IPS-20b (cell line): ENCODE results near the gene FDX2.

Experiments
- H3K27ac ChIP-seq: one replicate; pipeline ENCODE4 v1.5.1; 2013; ENCODE audit warnings: low read length
- H3K27me3 ChIP-seq: 2 replicates; pipeline ENCODE4 v1.6.1; 2013; ENCODE audit warnings: mild to moderate bottlenecking, low read length, inconsistent platforms; ENCODE audit not compliant: insufficient read depth
- H3K36me3 ChIP-seq: 2 replicates; pipeline ENCODE4 v1.6.1; 2013; ENCODE audit warnings: low read depth, mild to moderate bottlenecking, inconsistent platforms, low read length, moderate library complexity; ENCODE audit not compliant: insufficient read depth
- H3K4me1 ChIP-seq: 2 replicates; pipeline ENCODE4 v1.6.1; 2013; ENCODE audit warnings: mild to moderate bottlenecking, control low read depth, inconsistent platforms, low read length, moderate library complexity; ENCODE audit not compliant: insufficient read depth
- H3K4me3 ChIP-seq: 2 replicates; pipeline ENCODE4 v1.5.1; 2013; ENCODE audit warnings: mild to moderate bottlenecking, low read length, inconsistent platforms
- H3K9ac ChIP-seq: 2 replicates; pipeline ENCODE4 v1.6.1; 2013; ENCODE audit warnings: low read depth, mild to moderate bottlenecking, inconsistent platforms, low read length, moderate library complexity
- H3K9me3 ChIP-seq: 2 replicates; pipeline ENCODE4 v1.6.1; 2013; ENCODE audit warnings: mild to moderate bottlenecking, low read depth, low read length, inconsistent platforms; ENCODE audit not compliant: insufficient read depth

The FDX2 gene

DNA sequence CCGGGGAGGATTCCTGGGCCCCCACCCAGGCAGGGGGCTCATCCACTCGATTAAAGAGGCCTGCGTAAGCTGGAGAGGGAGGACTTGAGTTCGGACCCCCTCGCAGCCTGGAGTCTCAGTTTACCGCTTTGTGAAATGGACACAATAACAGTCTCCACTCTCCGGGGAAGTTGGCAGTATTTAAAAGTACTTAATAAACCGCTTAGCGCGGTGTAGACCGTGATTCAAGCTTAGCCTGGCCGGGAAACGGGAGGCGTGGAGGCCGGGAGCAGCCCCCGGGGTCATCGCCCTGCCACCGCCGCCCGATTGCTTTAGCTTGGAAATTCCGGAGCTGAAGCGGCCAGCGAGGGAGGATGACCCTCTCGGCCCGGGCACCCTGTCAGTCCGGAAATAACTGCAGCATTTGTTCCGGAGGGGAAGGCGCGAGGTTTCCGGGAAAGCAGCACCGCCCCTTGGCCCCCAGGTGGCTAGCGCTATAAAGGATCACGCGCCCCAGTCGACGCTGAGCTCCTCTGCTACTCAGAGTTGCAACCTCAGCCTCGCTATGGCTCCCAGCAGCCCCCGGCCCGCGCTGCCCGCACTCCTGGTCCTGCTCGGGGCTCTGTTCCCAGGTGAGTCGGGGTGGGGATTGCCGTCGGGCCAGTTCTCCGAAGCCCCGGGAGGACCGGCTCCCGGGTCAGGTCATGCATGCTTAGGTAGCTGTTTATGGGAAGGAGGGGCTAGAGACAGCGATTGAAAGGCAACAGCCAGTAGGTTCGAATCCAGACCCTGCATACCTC lies 45.0 kb downstream of the FDX2 start, which contains the start of gene ICAM1:
ICAM1 (plus strand) TSS at position 505 of the 779 bp plus-strand sequence; CDS start at position 545, 40 bp downstream.
- Histone ChIP-seq H3K27ac (no peak within 1 kb of the TSS), H3K27me3 (peaks cover 43% of the 10 kb centered on the region), H3K9ac (peak within 1 kb of the TSS; percentile 59; the same call in 1 of the 2 replicates), H3K4me1 (no peaks in the 10 kb centered on the region; the same call in 1 of the 2 replicates), H3K4me3 (peak within 1 kb of the TSS; percentile 68), H3K36me3 (no peaks in the 10 kb centered on the region), H3K9me3 (no peaks in the 10 kb centered on the region)

DNA sequence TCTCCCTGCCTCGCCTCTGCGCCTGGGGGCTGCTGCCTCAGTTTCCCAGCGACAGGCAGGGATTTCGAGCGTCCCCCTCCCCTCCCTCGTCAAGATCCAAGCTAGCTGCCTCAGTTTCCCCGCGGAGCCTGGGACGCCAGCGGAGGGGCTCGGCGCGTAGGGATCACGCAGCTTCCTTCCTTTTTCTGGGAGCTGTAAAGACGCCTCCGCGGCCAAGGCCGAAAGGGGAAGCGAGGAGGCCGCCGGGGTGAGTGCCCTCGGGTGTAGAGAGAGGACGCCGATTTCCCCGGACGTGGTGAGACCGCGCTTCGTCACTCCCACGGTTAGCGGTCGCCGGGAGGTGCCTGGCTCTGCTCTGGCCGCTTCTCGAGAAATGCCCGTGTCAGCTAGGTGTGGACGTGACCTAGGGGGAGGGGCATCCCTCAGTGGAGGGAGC lies 45.6 kb downstream of the FDX2 start:
- H3K9ac ChIP-seq, result peak overlapping the region; percentile 32; the same call in 1 of the 2 replicates
- no peak overlapping the region for H3K27ac ChIP-seq

DNA sequence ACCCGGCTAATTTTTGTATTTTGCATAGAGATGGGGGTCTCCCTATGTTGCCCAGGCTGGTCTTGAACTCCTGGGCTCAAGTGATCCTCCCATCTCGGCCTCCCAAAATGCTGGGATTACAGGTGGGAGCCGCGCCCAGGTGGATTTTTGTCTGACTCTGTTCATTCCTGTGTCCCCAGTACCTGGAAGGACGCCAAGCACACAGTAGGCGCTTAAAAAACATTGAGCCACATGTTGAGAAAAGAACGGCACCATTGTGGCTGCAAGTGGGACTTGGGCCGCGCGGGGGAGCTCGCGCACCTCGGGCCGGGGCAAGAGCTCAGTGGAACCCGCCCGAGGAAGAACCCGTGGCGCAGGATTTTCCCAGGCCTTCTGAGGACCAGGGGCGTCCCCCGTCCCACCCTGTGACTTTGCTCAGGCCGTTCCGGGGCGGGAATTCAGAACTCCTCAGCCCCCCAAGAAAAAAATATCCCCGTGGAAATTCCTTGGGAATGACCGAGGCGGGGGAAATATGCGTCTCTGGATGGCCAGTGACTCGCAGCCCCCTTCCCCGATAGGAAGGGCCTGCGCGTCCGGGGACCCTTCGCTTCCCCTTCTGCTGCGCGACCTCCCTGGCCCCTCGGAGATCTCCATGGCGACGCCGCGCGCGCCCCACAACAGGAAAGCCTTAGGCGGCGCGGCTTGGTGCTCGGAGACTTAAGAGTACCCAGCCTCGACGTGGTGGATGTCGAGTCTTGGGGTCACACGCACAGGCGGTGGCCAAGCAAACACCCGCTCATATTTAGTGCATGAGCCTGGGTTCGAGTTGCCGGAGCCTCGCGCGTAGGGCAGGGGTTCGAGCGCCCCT lies 46.3 kb downstream of the FDX2 start:
- H3K9me3 ChIP-seq, result no peaks in the 10 kb centered on the region
- peak overlapping the region; percentile 68; the same call in 1 of the 2 replicates for H3K4me3 ChIP-seq
- peaks cover 43% of the 10 kb centered on the region for H3K27me3 ChIP-seq
- no peaks in the 10 kb centered on the region for H3K36me3 ChIP-seq
- no peak overlapping the region for H3K9ac ChIP-seq
- no peaks in the 10 kb centered on the region; the same call in 1 of the 2 replicates for H3K4me1 ChIP-seq
- H3K27ac ChIP-seq, result no peak overlapping the region

More for the DNA sequence above, 45.6 kb downstream of the FDX2 start:
- Histone ChIP-seq H3K36me3 (no peaks in the 10 kb centered on the region), H3K27me3 (peaks cover 43% of the 10 kb centered on the region), H3K4me3 (peak overlapping the region; percentile 68), H3K4me1 (no peaks in the 10 kb centered on the region; the same call in 1 of the 2 replicates), H3K9me3 (no peaks in the 10 kb centered on the region)

DNA sequence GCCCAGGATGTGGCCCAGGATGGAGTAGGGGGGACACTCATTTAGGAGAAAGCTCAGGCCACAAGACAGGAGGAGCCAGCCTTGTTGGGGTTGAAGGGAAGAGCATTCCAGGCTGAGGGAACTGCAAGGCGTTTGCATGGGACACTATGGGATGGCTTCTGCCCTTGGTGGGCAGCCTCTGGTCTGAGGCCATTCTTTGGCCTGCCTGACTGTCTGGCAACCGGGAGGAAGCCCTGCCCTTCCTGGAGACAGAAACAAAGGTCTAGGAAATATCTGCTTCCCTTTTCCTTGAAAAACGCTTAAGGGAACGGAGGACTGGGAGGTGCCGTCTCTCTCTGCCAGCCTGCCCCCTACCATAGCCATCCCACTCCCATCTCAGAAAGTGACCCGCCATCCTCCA lies 47.7 kb downstream of the FDX2 start:
- no peak overlapping the region for H3K27ac ChIP-seq
- no peaks in the 10 kb centered on the region for H3K9me3 ChIP-seq
- no peak overlapping the region for H3K9ac ChIP-seq
- no peaks in the 10 kb centered on the region for H3K36me3 ChIP-seq
- no peak overlapping the region for H3K4me3 ChIP-seq
- H3K4me1 ChIP-seq, result no peaks in the 10 kb centered on the region; the same call in 1 of the 2 replicates
- H3K27me3 ChIP-seq, result peaks cover 43% of the 10 kb centered on the region

DNA sequence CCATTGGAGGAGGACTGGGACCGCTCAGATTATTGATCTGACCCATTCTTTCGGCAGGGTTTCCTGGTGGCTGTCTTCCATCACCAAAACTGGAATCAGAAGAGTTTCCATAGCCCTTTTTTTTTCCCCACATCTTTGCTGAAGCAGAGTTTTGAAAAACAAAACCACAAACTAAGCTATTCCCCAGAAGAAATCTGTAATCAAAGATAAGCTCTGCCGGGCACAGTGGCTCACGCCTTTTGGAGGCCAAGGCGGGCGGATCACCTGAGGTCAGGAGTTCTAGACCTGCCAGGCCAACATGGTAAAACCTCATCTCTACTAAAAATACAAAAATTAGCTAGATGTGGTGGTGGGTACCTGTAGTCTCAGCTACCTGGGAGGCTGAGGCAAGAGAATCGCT lies 49.1 kb downstream of the FDX2 start:
- Histone ChIP-seq H3K9ac (no peak overlapping the region), H3K27ac (no peak overlapping the region), H3K4me3 (no peak overlapping the region), H3K9me3 (no peaks in the 10 kb centered on the region), H3K36me3 (no peaks in the 10 kb centered on the region), H3K4me1 (no peaks in the 10 kb centered on the region; the same call in 1 of the 2 replicates), H3K27me3 (peaks cover 29% of the 10 kb centered on the region)

DNA sequence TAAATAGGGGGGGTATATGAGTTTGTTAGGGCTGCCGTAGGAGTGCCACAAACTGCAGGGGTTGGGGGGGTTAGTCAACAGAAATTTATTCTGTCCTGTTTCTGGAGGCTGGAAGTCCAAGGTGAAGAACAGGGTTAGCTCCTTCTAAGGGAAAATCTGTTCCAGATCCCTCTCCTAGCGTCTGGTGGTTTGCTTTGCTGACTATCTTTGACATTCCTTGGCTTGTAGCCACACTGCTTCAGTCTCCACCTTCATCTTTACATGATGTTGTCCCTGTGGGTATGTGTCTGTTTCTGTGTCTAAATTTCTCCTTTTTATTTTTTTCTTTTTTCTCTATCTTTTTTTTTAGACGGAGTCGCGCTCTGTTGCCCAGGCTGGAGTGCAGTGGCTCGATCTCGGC lies 53.0 kb downstream of the FDX2 start:
- Histone ChIP-seq H3K36me3 (peaks cover 10% of the 10 kb centered on the region), H3K9ac (no peak overlapping the region), H3K4me1 (no peaks in the 10 kb centered on the region)

DNA sequence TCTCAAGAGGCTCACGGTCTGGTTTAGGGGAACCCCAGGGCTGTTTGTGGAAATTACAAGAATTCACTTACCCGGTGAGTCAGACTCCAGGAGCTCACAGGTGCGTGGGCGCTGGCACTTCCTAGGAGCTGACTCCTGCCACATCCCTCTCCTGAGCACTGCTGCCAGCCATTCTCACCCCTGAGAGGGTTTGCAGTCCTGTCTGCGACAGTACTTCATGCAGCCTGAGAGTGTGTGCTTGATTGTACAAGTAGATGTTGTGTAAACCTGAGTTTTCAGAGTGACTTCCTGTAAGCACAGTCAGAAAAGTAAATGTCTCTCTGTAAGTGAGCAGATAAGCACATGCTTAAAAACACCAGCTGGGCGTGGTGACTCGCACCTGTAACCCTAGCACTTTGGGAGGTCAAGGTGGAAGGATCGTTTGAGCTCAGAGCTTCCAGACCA lies 55.7 kb downstream of the FDX2 start:
- H3K36me3 ChIP-seq, result peaks cover 27% of the 10 kb centered on the region
- H3K4me3 ChIP-seq, result no peak overlapping the region
- no peaks in the 10 kb centered on the region for H3K4me1 ChIP-seq
- H3K27me3 ChIP-seq, result no peaks in the 10 kb centered on the region
- no peaks in the 10 kb centered on the region for H3K9me3 ChIP-seq
- H3K27ac ChIP-seq, result no peak overlapping the region
- H3K9ac ChIP-seq, result no peak overlapping the region

More for the DNA sequence above, 53.0 kb downstream of the FDX2 start:
- no peaks in the 10 kb centered on the region for H3K27me3 ChIP-seq
- no peak overlapping the region for H3K4me3 ChIP-seq
- H3K9me3 ChIP-seq, result no peaks in the 10 kb centered on the region
- H3K27ac ChIP-seq, result no peak overlapping the region
